Measurements from ENCODE around the gene C17orf67. TPM values are rescaled to one million over a fixed set of nuclear protein-coding genes. Genes with fewer than 3 reads are reported as not detected.

The C17orf67 gene
- total and polyA plus RNA-seq, 4 donors = 0.19 to 1.4 (median 0.78) TPM

- TF ChIP-seq CTCF (IDR thresholded peaks at IDR 0.05; ENCODE audit: low read depth, low read length, missing input control) (no peak), NR2F2 (IDR thresholded peaks at IDR 0.05) (no peak)
Measured at GRCh38 chr17:56850591-56850990, 16.9 kb upstream of the C17orf67 start (continued).

GRCh38 chr17:56849131-56849530 is 15.4 kb upstream of the C17orf67 start:
- Histone ChIP-seq H3K9ac (ENCODE audit: low read depth in 1 of 2, low read length in 2 of 2) (no peak overlapping the region), H3K27ac (ENCODE audit: low read depth in 1 of 2, low read length in 2 of 2) (no peak overlapping the region), H3K36me3 (ENCODE audit: control insufficient read depth in 4 of 4, insufficient read depth in 3 of 4, low read depth in 1 of 4, low read length in 3 of 4) (peaks cover 0 to 6% (median 5%) of the 10 kb centered on the region in 4 donors), H3K27me3 (ENCODE audit: control insufficient read depth in 4 of 4, insufficient read depth in 4 of 4, low read length in 3 of 4) (no peaks in the 10 kb centered on the region), H3K4me1 (ENCODE audit: control insufficient read depth in 4 of 4, insufficient read depth in 4 of 4, low read length in 3 of 4) (no peaks in the 10 kb centered on the region), H3K9me3 (ENCODE audit: control insufficient read depth in 4 of 4, low read length in 3 of 4) (no peaks in the 10 kb centered on the region), H3K4me3 (ENCODE audit: low read depth in 1 of 3, low read length in 3 of 3) (no peak overlapping the region)
- no peak for DNase-seq (ENCODE audit: low spot score)
- TF ChIP-seq ZBTB33 (IDR thresholded peaks at IDR 0.05) (no peak), GABPA (IDR thresholded peaks at IDR 0.05 in 1 of 2, conservative IDR thresholded peaks at IDR 0.05 in 1 of 2) (no peak), TAF1 (conservative IDR thresholded peaks at IDR 0.05) (no peak), CTCF (IDR thresholded peaks at IDR 0.05; ENCODE audit: low read depth, low read length, missing input control) (no peak), FOXA1 (IDR thresholded peaks at IDR 0.05) (no peak)
- WGBS = 62% methylated on average over 3 of the region's 3 CpGs

- H3K27me3 ChIP-seq (ENCODE audit: control insufficient read depth in 4 of 4, insufficient read depth in 4 of 4, low read length in 3 of 4) = no peaks in the 10 kb centered on the region
- H3K9me3 ChIP-seq (ENCODE audit: control insufficient read depth in 4 of 4, low read length in 3 of 4) = no peaks in the 10 kb centered on the region
- DNase-seq (ENCODE audit: low spot score) = no peak
- no peak overlapping the region for H3K4me3 ChIP-seq (ENCODE audit: low read depth in 1 of 3, low read length in 3 of 3)
- TF ChIP-seq FOXA2 (IDR thresholded peaks at IDR 0.05) (no peak), SP1 (IDR thresholded peaks at IDR 0.05) (no peak), HNF4G (IDR thresholded peaks at IDR 0.05) (no peak), EGR1 (IDR thresholded peaks at IDR 0.05; ENCODE audit: low read depth in 2 of 2) (no peak), MAX (IDR thresholded peaks at IDR 0.05) (no peak), RAD21 (IDR thresholded peaks at IDR 0.05) (no peak), GABPA (IDR thresholded peaks at IDR 0.05 in 1 of 2, conservative IDR thresholded peaks at IDR 0.05 in 1 of 2) (no peak), CTCF (IDR thresholded peaks at IDR 0.05; ENCODE audit: low read depth, low read length, missing input control) (no peak), RXRA (IDR thresholded peaks at IDR 0.05) (no peak), HNF4A (conservative IDR thresholded peaks at IDR 0.05) (no peak), ATF3 (IDR thresholded peaks at IDR 0.05) (no peak), YY1 (IDR thresholded peaks at IDR 0.05) (no peak)
- H3K27ac ChIP-seq (ENCODE audit: low read depth in 1 of 2, low read length in 2 of 2) = no peak overlapping the region
- WGBS = 97% methylated on average over 4 of the region's 4 CpGs
- no peak overlapping the region for H3K9ac ChIP-seq (ENCODE audit: low read depth in 1 of 2, low read length in 2 of 2)
- H3K36me3 ChIP-seq (ENCODE audit: control insufficient read depth in 4 of 4, insufficient read depth in 3 of 4, low read depth in 1 of 4, low read length in 3 of 4) = peaks cover 0 to 6% (median 5%) of the 10 kb centered on the region in 4 donors
- no peaks in the 10 kb centered on the region for H3K4me1 ChIP-seq (ENCODE audit: control insufficient read depth in 4 of 4, insufficient read depth in 4 of 4, low read length in 3 of 4)
Measured at GRCh38 chr17:56847106-56847505, 13.4 kb upstream of the C17orf67 start.
